ENCODE data around the gene PYHIN1.

The PYHIN1 gene

DNA sequence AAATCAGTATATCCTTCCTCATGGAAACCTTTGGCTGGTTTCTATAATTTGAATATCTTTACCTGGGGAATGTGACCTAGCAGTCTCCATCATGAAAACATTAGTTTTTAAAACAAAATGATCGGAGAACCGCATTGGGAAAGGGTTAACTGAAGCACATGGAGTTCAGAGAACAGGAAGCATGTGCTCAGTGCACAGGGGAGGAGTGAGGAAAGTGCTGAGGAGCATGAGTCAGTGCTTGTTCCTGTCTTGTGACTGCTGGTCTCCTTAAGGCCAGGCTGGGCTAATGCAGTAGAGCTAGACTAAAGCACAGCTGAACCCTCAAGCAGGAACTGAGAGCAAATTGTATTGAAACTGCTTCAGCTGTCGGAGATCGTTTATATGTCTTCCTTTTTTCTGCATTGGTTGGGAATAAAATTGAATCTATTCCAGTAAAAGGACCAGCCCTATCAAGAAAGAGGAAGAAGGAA is 84.1 kb downstream of the PYHIN1 start:
- DNase-seq, result peak; percentile 83

DNA sequence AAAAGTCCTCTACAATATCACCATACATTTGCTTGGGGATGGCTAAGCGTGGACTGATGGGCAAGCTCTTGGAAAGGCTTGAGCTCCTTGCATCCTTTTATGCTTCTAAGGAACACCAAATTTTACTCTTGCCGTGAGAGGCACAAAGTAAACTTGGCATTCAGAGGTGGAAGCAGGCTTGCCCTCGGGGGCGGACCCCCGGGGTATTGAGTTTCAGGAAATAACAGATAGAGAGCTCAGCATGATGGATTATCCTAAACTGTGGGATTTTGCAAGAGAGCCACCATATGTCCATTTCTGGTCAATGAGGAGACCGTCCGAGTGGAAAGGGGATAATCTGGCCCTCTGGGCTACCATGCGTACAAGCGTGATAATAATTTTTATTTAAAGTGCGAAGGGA is 92.4 kb downstream of the PYHIN1 start:
- DNase-seq, result no peak

DNA sequence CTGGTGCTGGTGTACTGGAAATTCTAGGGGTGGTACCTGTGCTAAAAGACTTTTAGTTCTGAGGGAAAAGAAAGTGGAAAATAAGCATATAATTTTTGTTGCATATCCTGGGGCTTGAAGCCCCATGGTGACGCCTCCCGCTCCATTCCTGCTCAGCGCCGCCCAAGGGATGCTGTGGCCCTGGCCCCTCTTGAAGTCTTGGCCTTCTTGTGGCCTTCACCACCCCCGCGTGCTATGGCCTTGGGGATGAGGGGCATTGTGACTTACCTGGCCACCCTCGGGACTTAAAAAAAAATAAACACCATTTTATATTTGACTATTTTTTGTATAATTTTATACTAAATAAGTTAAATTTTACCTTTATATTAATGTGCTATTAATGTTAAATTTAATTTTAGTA is 93.7 kb downstream of the PYHIN1 start:
- DNase-seq, result no peak

Measured in islet precursor cell (in vitro differentiated cells).